GM10248 (cell line): ENCODE measurements around the gene PILRA.
A peak's percentile ranks its signal among the peaks of the same experiment; 100 is the strongest.
"Not testable (repeated sequence)": the region's sequence is repeated elsewhere in the genome, so short reads cannot be mapped to it uniquely, and the experiment has no call there.

Experiments used
- CTCF ChIA-PET: fragments of 300-600 bp; sonication (Branson Sonifier 250); formaldehyde crosslinking; extraction: SDS; loops from one replicate; lab custom pipeline; 2021; ENCODE audit warnings: antibody characterized with exemption; lab: Yijun Ruan, JAX
- POLR2A ChIA-PET: fragments of 350-650 bp; sonication (Branson Sonifier 250); formaldehyde crosslinking; extraction: SDS; loops from one replicate; lab custom pipeline; 2020; ENCODE audit warnings: antibody characterized with exemption; lab: Yijun Ruan, JAX
- DNase-seq: peaks from one replicate; pipeline ENCODE4 v3.0.0; 2012; ENCODE audit errors: extremely low spot score
- TF ChIP-seq, protein P1 (sequence below): IDR thresholded peaks from 2 replicates; pipeline ENCODE4 v1.5.1; 2012; ENCODE audit warnings: mild to moderate bottlenecking, low read depth; ENCODE audit errors: extremely low read depth, missing control alignments, control extremely low read depth

The PILRA gene

GRCh38 chr7:100358857-100359212 lies 14.5 kb upstream of the PILRA start:
- CTCF ChIA-PET: interaction anchor here (0.9 to 2.5 kb wide), 6 partner anchors 12 to 76 kb away, joined by 3 to 16 read pairs (median 3); no protein-coding TSS in a partner anchor
- POLR2A ChIA-PET: interaction anchor here (1.1 kb wide), 1 partner anchor 10 kb away, joined by 3 read pairs; no protein-coding TSS in a partner anchor
- TF ChIP-seq, protein P1, sequence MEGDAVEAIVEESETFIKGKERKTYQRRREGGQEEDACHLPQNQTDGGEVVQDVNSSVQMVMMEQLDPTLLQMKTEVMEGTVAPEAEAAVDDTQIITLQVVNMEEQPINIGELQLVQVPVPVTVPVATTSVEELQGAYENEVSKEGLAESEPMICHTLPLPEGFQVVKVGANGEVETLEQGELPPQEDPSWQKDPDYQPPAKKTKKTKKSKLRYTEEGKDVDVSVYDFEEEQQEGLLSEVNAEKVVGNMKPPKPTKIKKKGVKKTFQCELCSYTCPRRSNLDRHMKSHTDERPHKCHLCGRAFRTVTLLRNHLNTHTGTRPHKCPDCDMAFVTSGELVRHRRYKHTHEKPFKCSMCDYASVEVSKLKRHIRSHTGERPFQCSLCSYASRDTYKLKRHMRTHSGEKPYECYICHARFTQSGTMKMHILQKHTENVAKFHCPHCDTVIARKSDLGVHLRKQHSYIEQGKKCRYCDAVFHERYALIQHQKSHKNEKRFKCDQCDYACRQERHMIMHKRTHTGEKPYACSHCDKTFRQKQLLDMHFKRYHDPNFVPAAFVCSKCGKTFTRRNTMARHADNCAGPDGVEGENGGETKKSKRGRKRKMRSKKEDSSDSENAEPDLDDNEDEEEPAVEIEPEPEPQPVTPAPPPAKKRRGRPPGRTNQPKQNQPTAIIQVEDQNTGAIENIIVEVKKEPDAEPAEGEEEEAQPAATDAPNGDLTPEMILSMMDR: no peak
- no peak for DNase-seq

- no peak for DNase-seq
- TF ChIP-seq, protein P1: no peak
- CTCF ChIA-PET: interaction anchor here (1.1 to 2.5 kb wide), 3 partner anchors 14 to 48 kb away, joined by 3 to 16 read pairs (median 4); no protein-coding TSS in a partner anchor
- POLR2A ChIA-PET: no interaction called here
Measured at GRCh38 chr7:100360135-100360854, 13.0 kb upstream of the PILRA start.

DNA sequence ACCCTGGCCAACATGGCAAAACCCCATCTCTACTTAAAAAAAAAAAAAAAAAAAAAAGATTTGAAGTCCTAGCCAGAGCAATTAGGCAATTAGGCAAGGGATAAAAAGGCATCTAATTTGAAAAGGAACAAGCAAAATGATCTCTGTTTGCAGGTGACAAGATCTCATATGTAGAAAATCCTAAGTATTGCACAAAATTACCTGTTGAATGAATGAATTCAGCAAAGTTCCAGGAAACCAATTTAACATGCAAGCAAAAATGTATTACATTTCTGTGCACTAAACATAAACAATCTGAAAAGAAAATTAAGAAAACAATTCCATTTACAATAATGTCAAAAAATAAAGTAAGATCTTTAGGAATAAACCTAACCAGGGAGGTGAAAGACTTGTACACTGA lies 10.2 kb upstream of the PILRA start:
- TF ChIP-seq, protein P1: no peak
- POLR2A ChIA-PET: interaction anchor here (0.6 kb wide), 1 partner anchor 341 kb away, joined by 3 read pairs; no protein-coding TSS in a partner anchor
- CTCF ChIA-PET: no interaction called here
- DNase-seq: no peak

GRCh38 chr7:100363797-100364196 lies 9.5 kb upstream of the PILRA start:
- POLR2A ChIA-PET: interaction anchor here (0.6 kb wide), 1 partner anchor 342 kb away, joined by 3 read pairs; no protein-coding TSS in a partner anchor
- CTCF ChIA-PET: interaction anchor here (2.2 to 2.5 kb wide), 2 partner anchors 19 to 44 kb away, joined by 5 to 12 read pairs; no protein-coding TSS in a partner anchor
- DNase-seq: not testable (repeated sequence)

- ChIA-PET POLR2A (interaction anchor here (0.6 kb wide), 1 partner anchor 129 kb away, joined by 3 read pairs; no protein-coding TSS in a partner anchor), CTCF (interaction anchor here (2.2 to 2.5 kb wide), 2 partner anchors 20 to 43 kb away, joined by 5 to 12 read pairs; no protein-coding TSS in a partner anchor)
- DNase-seq: no peak
- TF ChIP-seq, protein P1: no peak
Measured at GRCh38 chr7:100364480-100364879, 8.8 kb upstream of the PILRA start.

DNA sequence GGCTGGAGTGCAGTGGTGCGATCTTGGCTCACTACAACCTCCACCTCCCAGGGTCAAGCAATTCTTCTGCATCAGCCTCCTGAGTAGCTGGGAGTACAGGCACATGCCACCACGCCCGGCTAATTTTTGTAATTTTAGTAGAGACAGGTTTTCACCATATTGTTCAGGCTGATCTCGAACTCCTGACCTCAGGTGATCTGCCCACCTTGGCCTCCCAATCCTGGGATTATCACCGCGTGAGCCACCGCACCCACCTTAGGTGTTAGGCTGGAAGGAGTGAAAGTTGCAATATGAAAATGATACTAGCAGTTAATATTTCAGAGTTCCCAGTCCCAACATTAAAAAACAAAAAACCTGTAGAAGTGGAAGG lies 7.3 kb upstream of the PILRA start:
- DNase-seq: not testable (repeated sequence)
- ChIA-PET CTCF (interaction anchor here (0.8 to 2.5 kb wide), 8 partner anchors 21 to 234 kb away, joined by 3 to 12 read pairs (median 4); no protein-coding TSS in a partner anchor), POLR2A (interaction anchor here (0.7 to 1.3 kb wide), 3 partner anchors 19 to 62 kb away, joined by 3 to 4 read pairs (median 3); no protein-coding TSS in a partner anchor)

- TF ChIP-seq, protein P1: no peak
- POLR2A ChIA-PET: interaction anchor here (0.7 to 1.3 kb wide), 2 partner anchors 22 to 61 kb away, joined by 3 to 4 read pairs; no protein-coding TSS in a partner anchor
- DNase-seq: peak; percentile 61
- CTCF ChIA-PET: interaction anchor here (0.7 to 1.3 kb wide), 4 partner anchors 22 to 234 kb away, joined by 3 to 6 read pairs (median 4); no protein-coding TSS in a partner anchor
Measured at GRCh38 chr7:100366411-100367250, 6.7 kb upstream of the PILRA start.
